ENCODE measurements around the gene ACOXL. TPM values are rescaled to one million over a fixed set of nuclear protein-coding genes. Genes with fewer than 3 reads are reported as not detected.
"Not testable (repeated sequence)": the region's sequence is repeated elsewhere in the genome, so short reads cannot be mapped to it uniquely, and the experiment has no call there.

ACOXL gene
- total RNA-seq, 1 donor from 2014 or later, result not detected

GRCh38 chr2:111042772-111043771 is 310.7 kb downstream of the ACOXL start:
- no peaks in the 10 kb centered on the region for H3K9me3 ChIP-seq (ENCODE audit: control insufficient read depth in 3 of 3, low read length in 3 of 3)
- no peaks in the 10 kb centered on the region for H3K36me3 ChIP-seq (ENCODE audit: control insufficient read depth in 3 of 3, insufficient read depth in 3 of 3, low read length in 3 of 3)
- no peak overlapping the region for H3K4me3 ChIP-seq (ENCODE audit: low read length in 3 of 3)
- H3K4me1 ChIP-seq (ENCODE audit: control insufficient read depth in 3 of 3, insufficient read depth in 3 of 3, low read length in 3 of 3), result no peaks in the 10 kb centered on the region
- H3K9ac ChIP-seq (ENCODE audit: low read depth in 1 of 3, low read length in 3 of 3), result no peak overlapping the region
- H3K27me3 ChIP-seq (ENCODE audit: control insufficient read depth in 3 of 3, insufficient read depth in 3 of 3, low read length in 3 of 3), result peaks cover 0 to 8% (median 0%) of the 10 kb centered on the region in 3 donors
- H3K27ac ChIP-seq (ENCODE audit: low read depth, low read length), result no peak overlapping the region

GRCh38 chr2:111044066-111044465 is 311.7 kb downstream of the ACOXL start:
- no peaks in the 10 kb centered on the region for H3K4me1 ChIP-seq (ENCODE audit: control insufficient read depth in 3 of 3, insufficient read depth in 3 of 3, low read length in 3 of 3)
- H3K9me3 ChIP-seq (ENCODE audit: control insufficient read depth in 3 of 3, low read length in 3 of 3), result no peaks in the 10 kb centered on the region
- H3K4me3 ChIP-seq (ENCODE audit: low read length in 3 of 3), result no peak overlapping the region
- H3K27me3 ChIP-seq (ENCODE audit: control insufficient read depth in 3 of 3, insufficient read depth in 3 of 3, low read length in 3 of 3), result peaks cover 0 to 8% (median 0%) of the 10 kb centered on the region in 3 donors
- no peaks in the 10 kb centered on the region for H3K36me3 ChIP-seq (ENCODE audit: control insufficient read depth in 3 of 3, insufficient read depth in 3 of 3, low read length in 3 of 3)
- no peak overlapping the region for H3K9ac ChIP-seq (ENCODE audit: low read depth in 1 of 3, low read length in 3 of 3)
- H3K27ac ChIP-seq (ENCODE audit: low read depth, low read length), result no peak overlapping the region

- not testable (repeated sequence) for H3K4me3 ChIP-seq (ENCODE audit: low read length in 3 of 3); H3K9me3 ChIP-seq (ENCODE audit: control insufficient read depth in 3 of 3, low read length in 3 of 3); H3K4me1 ChIP-seq (ENCODE audit: control insufficient read depth in 3 of 3, insufficient read depth in 3 of 3, low read length in 3 of 3); H3K27ac ChIP-seq (ENCODE audit: low read depth, low read length); H3K9ac ChIP-seq (ENCODE audit: low read depth in 1 of 3, low read length in 3 of 3); H3K27me3 ChIP-seq (ENCODE audit: control insufficient read depth in 3 of 3, insufficient read depth in 3 of 3, low read length in 3 of 3); H3K36me3 ChIP-seq (ENCODE audit: control insufficient read depth in 3 of 3, insufficient read depth in 3 of 3, low read length in 3 of 3)
Measured at GRCh38 chr2:111045236-111045635, 312.9 kb downstream of the ACOXL start.

GRCh38 chr2:111045771-111046444 is 313.5 kb downstream of the ACOXL start:
- Histone ChIP-seq H3K9ac (ENCODE audit: low read depth in 1 of 3, low read length in 3 of 3) (no peak overlapping the region), H3K27ac (ENCODE audit: low read depth, low read length) (no peak overlapping the region), H3K9me3 (ENCODE audit: control insufficient read depth in 3 of 3, low read length in 3 of 3) (no peaks in the 10 kb centered on the region), H3K4me1 (ENCODE audit: control insufficient read depth in 3 of 3, insufficient read depth in 3 of 3, low read length in 3 of 3) (no peaks in the 10 kb centered on the region), H3K36me3 (ENCODE audit: control insufficient read depth in 3 of 3, insufficient read depth in 3 of 3, low read length in 3 of 3) (no peaks in the 10 kb centered on the region), H3K27me3 (ENCODE audit: control insufficient read depth in 3 of 3, insufficient read depth in 3 of 3, low read length in 3 of 3) (peaks cover 0 to 8% (median 0%) of the 10 kb centered on the region in 3 donors), H3K4me3 (ENCODE audit: low read length in 3 of 3) (no peak overlapping the region)

DNA sequence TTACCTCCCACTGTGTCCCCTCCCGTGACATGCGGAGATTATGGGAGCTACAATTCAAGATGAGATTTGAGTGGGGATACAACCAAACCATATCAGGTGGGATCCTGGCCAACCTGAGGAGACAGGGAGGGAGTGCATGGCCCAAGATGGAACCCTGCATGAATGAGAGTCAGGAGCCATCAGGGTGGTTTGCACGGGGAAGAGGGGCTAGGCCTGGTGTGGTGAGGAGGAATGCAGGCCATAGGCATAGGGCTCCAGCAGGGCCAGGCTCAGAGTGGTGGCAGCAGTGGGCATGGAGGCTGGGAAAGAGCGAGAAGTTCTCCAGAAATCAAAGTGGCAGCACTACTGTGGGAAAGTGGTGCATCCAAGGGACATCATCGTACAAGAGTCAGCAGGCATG is 314.3 kb downstream of the ACOXL start:
- Histone ChIP-seq H3K27ac (ENCODE audit: low read depth, low read length) (no peak overlapping the region), H3K27me3 (ENCODE audit: control insufficient read depth in 3 of 3, insufficient read depth in 3 of 3, low read length in 3 of 3) (peaks cover 0 to 2% (median 0%) of the 10 kb centered on the region in 3 donors), H3K4me1 (ENCODE audit: control insufficient read depth in 3 of 3, insufficient read depth in 3 of 3, low read length in 3 of 3) (no peaks in the 10 kb centered on the region), H3K36me3 (ENCODE audit: control insufficient read depth in 3 of 3, insufficient read depth in 3 of 3, low read length in 3 of 3) (no peaks in the 10 kb centered on the region), H3K4me3 (ENCODE audit: low read length in 3 of 3) (no peak overlapping the region), H3K9ac (ENCODE audit: low read depth in 1 of 3, low read length in 3 of 3) (no peak overlapping the region), H3K9me3 (ENCODE audit: control insufficient read depth in 3 of 3, low read length in 3 of 3) (no peaks in the 10 kb centered on the region)

GRCh38 chr2:111048856-111049768 is 316.7 kb downstream of the ACOXL start:
- H3K36me3 ChIP-seq (ENCODE audit: control insufficient read depth in 3 of 3, insufficient read depth in 3 of 3, low read length in 3 of 3), result no peaks in the 10 kb centered on the region
- no peaks in the 10 kb centered on the region for H3K27me3 ChIP-seq (ENCODE audit: control insufficient read depth in 3 of 3, insufficient read depth in 3 of 3, low read length in 3 of 3)
- no peak overlapping the region for H3K9ac ChIP-seq (ENCODE audit: low read depth in 1 of 3, low read length in 3 of 3)
- H3K27ac ChIP-seq (ENCODE audit: low read depth, low read length), result no peak overlapping the region
- H3K9me3 ChIP-seq (ENCODE audit: control insufficient read depth in 3 of 3, low read length in 3 of 3), result no peaks in the 10 kb centered on the region
- H3K4me3 ChIP-seq (ENCODE audit: low read length in 3 of 3), result no peak overlapping the region
- H3K4me1 ChIP-seq (ENCODE audit: control insufficient read depth in 3 of 3, insufficient read depth in 3 of 3, low read length in 3 of 3), result peaks cover 0 to 12% (median 9%) of the 10 kb centered on the region in 3 donors

- H3K36me3 ChIP-seq (ENCODE audit: control insufficient read depth in 3 of 3, insufficient read depth in 3 of 3, low read length in 3 of 3), result no peaks in the 10 kb centered on the region
- H3K4me3 ChIP-seq (ENCODE audit: low read length in 3 of 3), result no peak overlapping the region
- peaks cover 0 to under 1% (median 0%) of the 10 kb centered on the region in 3 donors for H3K27me3 ChIP-seq (ENCODE audit: control insufficient read depth in 3 of 3, insufficient read depth in 3 of 3, low read length in 3 of 3)
- no peaks in the 10 kb centered on the region for H3K9me3 ChIP-seq (ENCODE audit: control insufficient read depth in 3 of 3, low read length in 3 of 3)
- no peak overlapping the region for H3K9ac ChIP-seq (ENCODE audit: low read depth in 1 of 3, low read length in 3 of 3)
- H3K27ac ChIP-seq (ENCODE audit: low read depth, low read length), result no peak overlapping the region
- peaks cover 0 to 14% (median 10%) of the 10 kb centered on the region in 3 donors for H3K4me1 ChIP-seq (ENCODE audit: control insufficient read depth in 3 of 3, insufficient read depth in 3 of 3, low read length in 3 of 3)
Measured at GRCh38 chr2:111049792-111050640, 317.6 kb downstream of the ACOXL start.

GRCh38 chr2:111050701-111051376 is 318.5 kb downstream of the ACOXL start:
- no peak overlapping the region for H3K4me3 ChIP-seq (ENCODE audit: low read length in 3 of 3)
- H3K9me3 ChIP-seq (ENCODE audit: control insufficient read depth in 3 of 3, low read length in 3 of 3), result no peaks in the 10 kb centered on the region
- H3K4me1 ChIP-seq (ENCODE audit: control insufficient read depth in 3 of 3, insufficient read depth in 3 of 3, low read length in 3 of 3), result peaks cover 0 to 14% (median 10%) of the 10 kb centered on the region in 3 donors
- peaks cover 0 to 5% (median 5%) of the 10 kb centered on the region in 3 donors for H3K27me3 ChIP-seq (ENCODE audit: control insufficient read depth in 3 of 3, insufficient read depth in 3 of 3, low read length in 3 of 3)
- H3K9ac ChIP-seq (ENCODE audit: low read depth in 1 of 3, low read length in 3 of 3), result no peak overlapping the region
- H3K36me3 ChIP-seq (ENCODE audit: control insufficient read depth in 3 of 3, insufficient read depth in 3 of 3, low read length in 3 of 3), result no peaks in the 10 kb centered on the region
- no peak overlapping the region for H3K27ac ChIP-seq (ENCODE audit: low read depth, low read length)
